Measurements from ENCODE around the gene TGFBR1.

DNA sequence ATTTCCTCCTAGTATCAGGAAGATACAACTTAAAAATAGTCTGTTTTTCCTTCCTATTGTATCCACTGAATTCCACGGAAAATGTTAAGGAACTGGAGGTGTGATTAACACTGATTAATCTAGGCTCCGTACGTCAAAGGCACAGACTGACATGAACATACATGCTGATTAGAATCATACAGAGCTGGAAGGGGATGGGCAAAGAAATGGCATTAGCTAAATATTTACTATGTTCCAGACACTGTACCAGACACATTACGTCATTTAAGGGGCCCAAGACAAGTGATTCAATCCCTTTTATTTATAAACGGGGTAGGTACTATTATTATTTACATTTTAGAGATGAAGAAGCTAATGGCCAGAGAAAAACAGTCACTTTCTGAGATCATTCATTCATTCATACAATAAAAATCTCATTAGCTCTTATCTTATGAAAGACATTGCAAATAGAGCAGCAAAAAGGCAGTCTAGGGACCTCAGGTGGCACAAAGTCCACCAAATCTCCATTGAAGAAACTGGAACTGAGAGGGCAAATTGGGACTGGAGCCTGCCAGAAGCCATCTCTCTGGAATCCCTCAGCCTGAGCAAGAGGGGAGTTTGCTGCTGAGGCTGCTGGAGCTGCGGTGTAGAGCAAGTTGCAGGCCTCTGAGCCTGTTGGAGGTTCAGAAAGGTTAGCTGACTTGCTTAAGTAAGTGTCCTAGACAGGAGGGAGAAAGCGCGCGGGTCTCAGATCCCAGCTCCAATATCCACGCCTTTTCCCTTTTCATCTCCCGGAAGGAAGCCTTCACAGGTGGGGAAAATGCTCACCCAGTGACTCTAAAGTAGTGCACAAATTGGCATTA, 1.6 kb upstream of the TGFBR1 start:
- TF ChIP-seq TEAD4 (IDR thresholded peaks at IDR 0.05): no peak
- TF ChIP-seq EP300 (IDR thresholded peaks at IDR 0.05; ENCODE audit: borderline replicate concordance): no peak
- TF ChIP-seq REST (IDR thresholded peaks at IDR 0.05; ENCODE audit: low read depth): no peak
- TF ChIP-seq, protein P1, sequence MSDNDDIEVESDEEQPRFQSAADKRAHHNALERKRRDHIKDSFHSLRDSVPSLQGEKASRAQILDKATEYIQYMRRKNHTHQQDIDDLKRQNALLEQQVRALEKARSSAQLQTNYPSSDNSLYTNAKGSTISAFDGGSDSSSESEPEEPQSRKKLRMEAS (IDR thresholded peaks at IDR 0.05): no peak
- TF ChIP-seq RAD21 (IDR thresholded peaks at IDR 0.05; ENCODE audit: low read depth): no peak
- TF ChIP-seq NFIC (IDR thresholded peaks at IDR 0.05): no peak
- no peak for TF ChIP-seq ZBTB7A (IDR thresholded peaks at IDR 0.05; ENCODE audit: low read depth)
- TF ChIP-seq CEBPB (IDR thresholded peaks at IDR 0.05): no peak
- TF ChIP-seq TAF1 (IDR thresholded peaks at IDR 0.05; ENCODE audit: low read depth): no peak
